ENCODE results near the gene DNHD1.
A peak's percentile ranks its signal among the peaks of the same experiment; 100 is the strongest.

DNHD1 gene

DNA sequence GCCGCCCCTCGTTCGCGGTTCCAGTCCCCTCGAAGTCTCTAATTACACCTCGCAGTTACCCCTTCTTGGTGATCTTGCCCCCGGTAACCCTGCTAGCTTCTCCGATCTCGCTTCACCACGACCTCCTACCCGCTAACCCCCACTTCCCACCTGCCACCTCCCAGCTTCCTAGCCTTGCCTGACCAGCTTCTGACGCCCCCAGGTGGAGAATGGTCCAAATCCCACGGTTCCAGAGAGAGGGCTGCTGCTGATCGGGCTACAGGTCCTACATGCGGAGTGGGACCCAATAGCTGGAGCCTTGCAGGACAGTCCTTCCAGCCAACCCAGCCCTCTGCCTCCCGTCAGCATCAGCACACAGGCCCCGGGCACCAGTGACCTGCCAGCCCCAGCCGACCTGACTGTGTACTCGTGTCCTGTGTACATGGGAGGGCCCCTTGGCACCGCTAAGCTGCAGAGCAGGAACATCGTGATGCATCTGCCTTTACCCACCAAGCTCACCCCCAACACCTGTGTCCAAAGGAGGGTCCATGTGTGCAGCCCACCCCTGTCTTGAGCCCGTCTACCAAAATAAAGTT lies 74.4 kb downstream of the DNHD1 start:
- Histone ChIP-seq H3K27me3 (no peaks in the 10 kb centered on the region), H3K4me3 (ENCODE audit: low read depth, low read length) (no peak overlapping the region), H3K36me3 (no peaks in the 10 kb centered on the region), H3K9me3 (no peaks in the 10 kb centered on the region), H3K4me1 (peaks cover 3% of the 10 kb centered on the region; the same call in 1 of the 2 replicates)
- DNase-seq: no peak
- TF ChIP-seq, protein P1, sequence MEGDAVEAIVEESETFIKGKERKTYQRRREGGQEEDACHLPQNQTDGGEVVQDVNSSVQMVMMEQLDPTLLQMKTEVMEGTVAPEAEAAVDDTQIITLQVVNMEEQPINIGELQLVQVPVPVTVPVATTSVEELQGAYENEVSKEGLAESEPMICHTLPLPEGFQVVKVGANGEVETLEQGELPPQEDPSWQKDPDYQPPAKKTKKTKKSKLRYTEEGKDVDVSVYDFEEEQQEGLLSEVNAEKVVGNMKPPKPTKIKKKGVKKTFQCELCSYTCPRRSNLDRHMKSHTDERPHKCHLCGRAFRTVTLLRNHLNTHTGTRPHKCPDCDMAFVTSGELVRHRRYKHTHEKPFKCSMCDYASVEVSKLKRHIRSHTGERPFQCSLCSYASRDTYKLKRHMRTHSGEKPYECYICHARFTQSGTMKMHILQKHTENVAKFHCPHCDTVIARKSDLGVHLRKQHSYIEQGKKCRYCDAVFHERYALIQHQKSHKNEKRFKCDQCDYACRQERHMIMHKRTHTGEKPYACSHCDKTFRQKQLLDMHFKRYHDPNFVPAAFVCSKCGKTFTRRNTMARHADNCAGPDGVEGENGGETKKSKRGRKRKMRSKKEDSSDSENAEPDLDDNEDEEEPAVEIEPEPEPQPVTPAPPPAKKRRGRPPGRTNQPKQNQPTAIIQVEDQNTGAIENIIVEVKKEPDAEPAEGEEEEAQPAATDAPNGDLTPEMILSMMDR (IDR thresholded peaks at IDR 0.05; ENCODE audit: low read depth, low read length): no peak

DNA sequence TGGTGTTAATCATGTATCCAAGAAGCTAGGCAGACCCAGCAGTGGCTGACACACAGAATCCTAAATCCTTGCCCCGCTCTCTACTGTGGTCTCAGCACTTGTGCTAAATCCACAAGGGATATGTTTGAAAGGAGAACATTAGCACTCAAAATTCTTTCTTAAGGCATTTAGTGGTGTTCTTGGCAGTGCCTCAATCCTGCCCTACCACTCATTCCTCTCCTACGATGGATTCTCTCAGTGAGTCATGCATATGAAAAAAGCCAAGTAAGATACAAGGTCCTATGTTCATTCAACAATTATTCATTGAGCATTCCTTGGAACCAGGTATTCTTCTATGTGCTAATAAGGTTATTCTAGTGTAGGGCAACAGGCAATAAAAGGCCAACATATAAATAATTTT lies 75.1 kb downstream of the DNHD1 start:
- no peak for DNase-seq
- Histone ChIP-seq H3K36me3 (no peaks in the 10 kb centered on the region), H3K4me3 (ENCODE audit: low read depth, low read length) (no peak overlapping the region), H3K4me1 (peaks cover 6% of the 10 kb centered on the region), H3K27me3 (no peaks in the 10 kb centered on the region), H3K9me3 (no peaks in the 10 kb centered on the region)
- TF ChIP-seq, protein P1 (IDR thresholded peaks at IDR 0.05; ENCODE audit: low read depth, low read length): no peak

DNA sequence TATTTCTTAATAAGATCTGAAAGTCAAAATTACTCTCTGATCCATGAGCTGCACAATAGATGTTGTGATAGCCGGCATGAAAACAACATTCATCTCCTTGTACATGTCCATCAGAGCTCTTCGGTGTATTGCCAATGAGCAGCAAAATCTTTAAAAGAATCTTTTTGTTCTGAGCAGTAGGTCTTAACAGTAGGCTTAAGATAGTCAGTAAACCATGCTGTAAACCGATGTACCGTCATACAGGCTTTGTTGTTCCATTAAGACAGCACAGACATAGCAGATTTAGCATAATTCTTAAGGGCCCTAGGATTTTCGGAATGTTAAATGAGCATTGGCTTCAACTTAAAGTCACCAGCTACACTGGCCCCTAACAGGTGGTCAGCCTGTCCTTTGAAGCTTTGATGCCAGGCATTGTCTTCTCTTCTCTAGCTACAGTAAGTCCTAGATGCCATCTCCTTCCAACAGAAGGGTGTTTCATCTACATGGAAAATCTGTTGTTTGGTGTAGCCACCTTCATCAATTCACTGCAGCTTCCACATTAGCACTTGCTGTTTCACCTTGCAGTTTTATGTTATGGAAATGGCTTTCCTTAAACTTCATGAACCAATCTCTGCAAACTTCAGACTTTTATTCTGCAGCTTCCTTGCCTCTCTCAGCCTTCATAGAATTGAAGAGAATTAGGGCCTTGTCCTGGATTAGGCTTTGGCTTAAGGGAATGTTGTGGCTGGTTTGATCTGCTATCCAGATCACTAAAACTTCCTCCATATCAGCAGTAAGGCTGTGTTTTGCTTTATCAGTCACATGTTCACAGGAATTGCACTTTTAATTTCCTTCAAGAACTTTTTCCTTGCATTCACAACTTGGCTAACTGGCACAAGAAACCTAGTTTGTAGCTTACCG lies 78.0 kb downstream of the DNHD1 start:
- Histone ChIP-seq H3K4me3 (ENCODE audit: low read depth, low read length) (no peak overlapping the region), H3K27me3 (no peaks in the 10 kb centered on the region), H3K9me3 (no peaks in the 10 kb centered on the region), H3K4me1 (peaks cover 3% of the 10 kb centered on the region; the same call in 1 of the 2 replicates), H3K36me3 (no peaks in the 10 kb centered on the region)
- no peak for DNase-seq
- TF ChIP-seq, protein P1 (IDR thresholded peaks at IDR 0.05; ENCODE audit: low read depth, low read length): no peak

DNA sequence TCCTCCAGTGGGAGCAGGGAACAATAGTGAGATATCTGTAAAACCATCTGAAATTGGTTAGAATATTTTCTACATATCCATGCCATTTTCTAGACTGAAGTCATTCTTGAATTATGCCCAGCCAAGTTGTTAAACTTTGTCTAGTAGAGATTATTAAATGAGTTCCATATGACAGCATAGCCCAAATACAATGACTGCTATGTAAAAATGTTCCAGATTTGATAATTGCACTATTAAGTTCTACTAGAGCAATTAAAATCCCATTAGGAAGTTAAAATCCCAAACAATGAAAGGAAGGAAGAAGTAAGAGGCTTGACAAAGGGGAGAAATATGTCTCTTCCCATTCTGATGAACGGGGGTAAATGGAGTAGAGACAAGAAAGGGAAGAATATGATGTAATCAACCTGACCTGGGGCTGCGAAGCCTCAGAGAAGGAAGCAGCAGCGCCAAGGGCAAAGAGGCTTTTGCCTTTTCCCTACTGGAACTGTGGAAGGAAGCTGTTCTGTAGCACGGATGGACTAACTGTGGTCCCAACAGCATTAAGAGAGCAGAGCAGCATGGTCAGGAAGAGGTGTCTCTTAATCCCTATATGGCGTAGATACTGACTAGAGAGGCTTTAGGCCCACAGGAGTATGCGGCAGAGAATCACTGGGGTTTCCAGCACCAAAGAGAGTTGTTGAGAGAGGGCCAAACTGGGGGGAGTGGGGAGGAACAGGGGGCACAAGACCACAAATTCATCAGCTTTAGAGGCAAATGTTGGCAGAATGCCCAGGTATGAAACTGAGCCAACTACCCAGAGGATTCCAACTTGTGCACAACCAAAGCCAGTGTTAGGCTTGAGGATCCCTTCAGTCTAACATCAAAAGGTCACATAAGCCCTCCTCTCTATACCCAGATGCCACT lies 79.6 kb downstream of the DNHD1 start:
- Histone ChIP-seq H3K27me3 (no peaks in the 10 kb centered on the region), H3K9me3 (no peaks in the 10 kb centered on the region), H3K4me1 (peaks cover 3% of the 10 kb centered on the region; the same call in 1 of the 2 replicates), H3K36me3 (no peaks in the 10 kb centered on the region), H3K4me3 (ENCODE audit: low read depth, low read length) (no peak overlapping the region)
- DNase-seq: peak; percentile 31
- TF ChIP-seq, protein P1 (IDR thresholded peaks at IDR 0.05; ENCODE audit: low read depth, low read length): no peak

DNA sequence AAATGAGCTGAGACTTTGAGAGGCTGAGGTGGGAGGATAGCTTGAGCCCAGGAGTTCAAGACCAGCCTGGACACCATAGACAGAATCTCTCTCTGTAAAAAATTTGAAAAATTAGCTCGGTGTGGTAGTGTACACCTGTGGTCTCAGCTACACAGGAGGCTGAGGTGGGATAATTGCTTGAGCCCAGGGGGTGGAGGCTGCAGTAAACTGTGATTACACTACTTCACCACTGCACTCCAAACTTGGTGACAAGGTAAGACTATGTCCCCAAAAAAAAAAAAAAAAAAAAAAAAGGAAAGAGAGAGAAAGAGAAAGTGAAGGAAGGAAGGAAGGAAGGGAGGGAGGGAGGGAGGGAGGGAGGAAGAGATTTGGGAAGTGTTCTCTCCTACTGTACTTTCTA lies 81.1 kb downstream of the DNHD1 start:
- no peaks in the 10 kb centered on the region for H3K9me3 ChIP-seq
- no peak overlapping the region for H3K4me3 ChIP-seq (ENCODE audit: low read depth, low read length)
- H3K4me1 ChIP-seq: peaks cover 3% of the 10 kb centered on the region; the same call in 1 of the 2 replicates
- no peaks in the 10 kb centered on the region for H3K27me3 ChIP-seq
- TF ChIP-seq, protein P1 (IDR thresholded peaks at IDR 0.05; ENCODE audit: low read depth, low read length): no peak
- H3K36me3 ChIP-seq: no peaks in the 10 kb centered on the region
- no peak for DNase-seq

All from BE2C (cell line).